Loucy (cell line): ENCODE results near the gene COL24A1.

Experiments
- H2AFZ ChIP-seq: fragments of 200-600 bp; sonication (generic); 2 replicates; pipeline ENCODE4 v1.6.0; 2016; ENCODE audit warnings: antibody characterized with exemption, mild to moderate bottlenecking, low read length, moderate library complexity
- H3F3A ChIP-seq: fragments of 200-600 bp; 2 replicates; pipeline ENCODE4 v1.6.0; 2016; ENCODE audit warnings: antibody characterized with exemption, low read depth, mild to moderate bottlenecking
- H3K27me3 ChIP-seq: fragments of 200-600 bp; sonication (generic); 2 replicates; pipeline ENCODE4 v1.6.1; 2014; ENCODE audit warnings: low read length, mild to moderate bottlenecking; ENCODE audit not compliant: insufficient read depth, poor library complexity, severe bottlenecking
- H3K36me3 ChIP-seq: fragments of 200-600 bp; sonication (generic); 2 replicates; pipeline ENCODE4 v1.6.1; 2016; ENCODE audit warnings: low read length; ENCODE audit not compliant: insufficient read depth
- H3K4me1 ChIP-seq: fragments of 200-600 bp; sonication (generic); 2 replicates; pipeline ENCODE4 v1.5.1; 2014; ENCODE audit warnings: low read length, mild to moderate bottlenecking; ENCODE audit not compliant: insufficient read depth, poor library complexity, severe bottlenecking
- H3K4me2 ChIP-seq: fragments of 200-600 bp; sonication (generic); 2 replicates; pipeline ENCODE4 v1.6.0; 2014; ENCODE audit warnings: antibody characterized with exemption, low read length, low read depth, mild to moderate bottlenecking; ENCODE audit not compliant: poor library complexity, severe bottlenecking
- H3K4me3 ChIP-seq: fragments of 200-600 bp; sonication (generic); 2 replicates; pipeline ENCODE4 v1.5.1; 2014; ENCODE audit warnings: low read length, mild to moderate bottlenecking, mixed read lengths; ENCODE audit not compliant: poor library complexity, severe bottlenecking
- H3K79me2 ChIP-seq: fragments of 200-600 bp; sonication (generic); 2 replicates; pipeline ENCODE4 v1.6.1; 2014; ENCODE audit warnings: low read length; ENCODE audit not compliant: insufficient read depth
- H3K9ac ChIP-seq: fragments of 200-600 bp; sonication (generic); 2 replicates; pipeline ENCODE4 v1.6.0; 2014; ENCODE audit warnings: mild to moderate bottlenecking, low read depth, low read length, moderate library complexity; ENCODE audit not compliant: poor library complexity, severe bottlenecking
- H3K9me2 ChIP-seq: fragments of 200-600 bp; sonication (generic); replicated peaks from 2 replicates; pipeline ENCODE4 v1.6.1; 2016; ENCODE audit warnings: low read depth, low read length, mixed read lengths
- H3K9me3 ChIP-seq: fragments of 200-600 bp; sonication (generic); 2 replicates; pipeline ENCODE4 v1.6.1; 2014; ENCODE audit warnings: mild to moderate bottlenecking, antibody characterized with exemption, low read length, low read depth; ENCODE audit not compliant: insufficient read depth
- H4K20me1 ChIP-seq: fragments of 200-600 bp; sonication (generic); 2 replicates; pipeline ENCODE4 v1.6.0; 2014; ENCODE audit warnings: antibody characterized with exemption, low read length, mild to moderate bottlenecking; ENCODE audit not compliant: insufficient read depth, poor library complexity, severe bottlenecking
- EZH2phosphoT487 ChIP-seq: fragments of 200-600 bp; IDR thresholded peaks from 2 replicates; pipeline ENCODE4 v1.6.1; 2018; ENCODE audit warnings: antibody characterized with exemption, mild to moderate bottlenecking, moderate library complexity, borderline replicate concordance
- TF ChIP-seq, protein P1 (sequence below): fragments of 200-600 bp; sonication (generic); conservative IDR thresholded peaks from 2 replicates; pipeline ENCODE4 v1.5.1; 2014; ENCODE audit warnings: mild to moderate bottlenecking, antibody characterized with exemption, low read length

The COL24A1 gene

GRCh38 chr1:86062453-86062852 is 94.1 kb downstream of the COL24A1 start:
- H3K4me3 ChIP-seq = no peak overlapping the region

GRCh38 chr1:86061551-86061990 is 95.0 kb downstream of the COL24A1 start:
- Histone ChIP-seq H3K4me2 (no peak overlapping the region), H3F3A (no peaks in the 10 kb centered on the region), H3K9me3 (no peaks in the 10 kb centered on the region), H2AFZ (peak overlapping the region; percentile 41; the same call in 1 of the 2 replicates), H3K4me1 (peaks cover 6% of the 10 kb centered on the region), H3K36me3 (no peaks in the 10 kb centered on the region), H3K9me2 (no peaks in the 10 kb centered on the region), H3K9ac (no peak overlapping the region), H3K79me2 (no peaks in the 10 kb centered on the region), H3K27me3 (no peaks in the 10 kb centered on the region), H4K20me1 (no peaks in the 10 kb centered on the region), H3K4me3 (no peak overlapping the region)
- no peak for TF ChIP-seq EZH2phosphoT487
- TF ChIP-seq, protein P1, sequence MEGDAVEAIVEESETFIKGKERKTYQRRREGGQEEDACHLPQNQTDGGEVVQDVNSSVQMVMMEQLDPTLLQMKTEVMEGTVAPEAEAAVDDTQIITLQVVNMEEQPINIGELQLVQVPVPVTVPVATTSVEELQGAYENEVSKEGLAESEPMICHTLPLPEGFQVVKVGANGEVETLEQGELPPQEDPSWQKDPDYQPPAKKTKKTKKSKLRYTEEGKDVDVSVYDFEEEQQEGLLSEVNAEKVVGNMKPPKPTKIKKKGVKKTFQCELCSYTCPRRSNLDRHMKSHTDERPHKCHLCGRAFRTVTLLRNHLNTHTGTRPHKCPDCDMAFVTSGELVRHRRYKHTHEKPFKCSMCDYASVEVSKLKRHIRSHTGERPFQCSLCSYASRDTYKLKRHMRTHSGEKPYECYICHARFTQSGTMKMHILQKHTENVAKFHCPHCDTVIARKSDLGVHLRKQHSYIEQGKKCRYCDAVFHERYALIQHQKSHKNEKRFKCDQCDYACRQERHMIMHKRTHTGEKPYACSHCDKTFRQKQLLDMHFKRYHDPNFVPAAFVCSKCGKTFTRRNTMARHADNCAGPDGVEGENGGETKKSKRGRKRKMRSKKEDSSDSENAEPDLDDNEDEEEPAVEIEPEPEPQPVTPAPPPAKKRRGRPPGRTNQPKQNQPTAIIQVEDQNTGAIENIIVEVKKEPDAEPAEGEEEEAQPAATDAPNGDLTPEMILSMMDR = no peak

More at GRCh38 chr1:86062453-86062852, 94.1 kb downstream of the COL24A1 start:
- Histone ChIP-seq H4K20me1 (no peaks in the 10 kb centered on the region), H3K4me2 (no peak overlapping the region), H3K9ac (no peak overlapping the region), H3K4me1 (peaks cover 6% of the 10 kb centered on the region), H3F3A (no peaks in the 10 kb centered on the region), H3K9me2 (no peaks in the 10 kb centered on the region), H2AFZ (peak overlapping the region; percentile 4; the same call in 1 of the 2 replicates), H3K79me2 (no peaks in the 10 kb centered on the region), H3K36me3 (no peaks in the 10 kb centered on the region), H3K9me3 (no peaks in the 10 kb centered on the region), H3K27me3 (no peaks in the 10 kb centered on the region)
- TF ChIP-seq EZH2phosphoT487 = no peak
- TF ChIP-seq, protein P1 = no peak

DNA sequence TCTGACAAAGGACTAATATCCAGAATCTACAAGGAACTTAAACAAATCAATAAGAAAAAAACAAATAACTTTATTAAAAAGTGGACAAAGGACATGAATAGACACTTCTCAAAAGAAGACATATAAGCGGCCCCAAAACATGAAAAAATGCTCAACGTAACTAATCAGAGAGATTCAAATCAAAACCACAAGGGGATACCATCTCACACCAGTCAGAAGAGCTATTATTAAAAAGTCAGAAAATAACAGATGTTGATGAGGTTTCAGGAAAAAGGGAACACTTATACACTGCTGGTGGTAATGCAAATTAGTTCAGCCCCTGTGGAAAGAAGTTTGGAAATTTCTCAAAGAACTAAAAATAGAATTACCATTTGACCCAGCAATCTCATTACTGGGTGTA is 102.2 kb downstream of the COL24A1 start:
- no peak overlapping the region for H3K4me2 ChIP-seq
- no peaks in the 10 kb centered on the region for H3K36me3 ChIP-seq
- H3K9me3 ChIP-seq = no peaks in the 10 kb centered on the region
- no peaks in the 10 kb centered on the region for H3F3A ChIP-seq
- no peak overlapping the region for H2AFZ ChIP-seq
- no peaks in the 10 kb centered on the region for H3K27me3 ChIP-seq
- TF ChIP-seq, protein P1 = no peak
- no peak for TF ChIP-seq EZH2phosphoT487
- peaks cover 4% of the 10 kb centered on the region for H3K4me1 ChIP-seq
- H4K20me1 ChIP-seq = no peaks in the 10 kb centered on the region
- H3K9ac ChIP-seq = no peak overlapping the region
- H3K9me2 ChIP-seq = no peaks in the 10 kb centered on the region
- H3K79me2 ChIP-seq = no peaks in the 10 kb centered on the region
- H3K4me3 ChIP-seq = no peak overlapping the region
